HFF-Myc (cell line): ENCODE measurements around the gene SMCO3.

ENCODE experiments used
- DNase-seq: peaks from one replicate; pipeline ENCODE4 v3.0.0-alpha.2; 2011; ENCODE audit warnings: low read depth; ENCODE audit errors: extremely low read depth
- H3K4me3 ChIP-seq: replicated peaks from 2 replicates; pipeline ENCODE4 v1.5.1; 2011; ENCODE audit warnings: low read depth, mild to moderate bottlenecking, control low read depth, low read length
- TF ChIP-seq, protein P1 (sequence below): IDR thresholded peaks from 2 replicates; pipeline ENCODE4 v1.5.1; 2012; ENCODE audit warnings: mild to moderate bottlenecking, low read depth, low read length, control low read depth; ENCODE audit errors: missing control alignments

The SMCO3 gene

GRCh38 chr12:14811486-14811885 lies 2.5 kb downstream of the SMCO3 start:
- no peak for DNase-seq
- no peak overlapping the region for H3K4me3 ChIP-seq
- TF ChIP-seq, protein P1, sequence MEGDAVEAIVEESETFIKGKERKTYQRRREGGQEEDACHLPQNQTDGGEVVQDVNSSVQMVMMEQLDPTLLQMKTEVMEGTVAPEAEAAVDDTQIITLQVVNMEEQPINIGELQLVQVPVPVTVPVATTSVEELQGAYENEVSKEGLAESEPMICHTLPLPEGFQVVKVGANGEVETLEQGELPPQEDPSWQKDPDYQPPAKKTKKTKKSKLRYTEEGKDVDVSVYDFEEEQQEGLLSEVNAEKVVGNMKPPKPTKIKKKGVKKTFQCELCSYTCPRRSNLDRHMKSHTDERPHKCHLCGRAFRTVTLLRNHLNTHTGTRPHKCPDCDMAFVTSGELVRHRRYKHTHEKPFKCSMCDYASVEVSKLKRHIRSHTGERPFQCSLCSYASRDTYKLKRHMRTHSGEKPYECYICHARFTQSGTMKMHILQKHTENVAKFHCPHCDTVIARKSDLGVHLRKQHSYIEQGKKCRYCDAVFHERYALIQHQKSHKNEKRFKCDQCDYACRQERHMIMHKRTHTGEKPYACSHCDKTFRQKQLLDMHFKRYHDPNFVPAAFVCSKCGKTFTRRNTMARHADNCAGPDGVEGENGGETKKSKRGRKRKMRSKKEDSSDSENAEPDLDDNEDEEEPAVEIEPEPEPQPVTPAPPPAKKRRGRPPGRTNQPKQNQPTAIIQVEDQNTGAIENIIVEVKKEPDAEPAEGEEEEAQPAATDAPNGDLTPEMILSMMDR = no peak

GRCh38 chr12:14810953-14811483 lies 3.0 kb downstream of the SMCO3 start:
- no peak overlapping the region for H3K4me3 ChIP-seq
- DNase-seq = no peak
- TF ChIP-seq, protein P1 = peak; percentile 50

- TF ChIP-seq, protein P1 = no peak
- DNase-seq = no peak
- H3K4me3 ChIP-seq = no peak overlapping the region
Measured at GRCh38 chr12:14810167-14810952, 3.6 kb downstream of the SMCO3 start.

DNA sequence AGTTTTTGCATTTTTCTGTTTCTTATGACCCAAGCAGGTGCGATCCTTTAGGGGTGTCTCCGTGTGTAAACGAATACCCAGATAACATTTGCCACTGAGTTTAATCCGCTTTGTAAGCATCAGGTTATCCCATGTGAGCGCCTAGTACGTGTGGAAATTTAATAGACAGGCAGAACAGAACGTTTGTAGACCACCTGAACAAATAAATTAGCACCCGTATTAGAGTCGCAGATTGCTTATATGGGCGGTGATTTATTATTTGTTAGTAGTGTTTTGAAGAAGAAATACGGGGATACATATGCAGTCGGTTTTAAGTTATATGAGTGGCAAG lies 10.2 kb downstream of the SMCO3 start:
- DNase-seq = no peak
- TF ChIP-seq, protein P1 = no peak
- H3K4me3 ChIP-seq = peak overlapping the region; percentile 94

- TF ChIP-seq, protein P1 = no peak
- DNase-seq = peak; percentile 98
- H3K4me3 ChIP-seq = peak within 1 kb of the TSS; percentile 94
Measured at GRCh38 chr12:14803011-14803829, 10.8 kb downstream of the SMCO3 start, which contains the start of the genes C12orf60 and WBP11. C12orf60 (plus strand) TSS chr12:14803670; CDS start chr12:14822936, 19,266 bp downstream. WBP11 (minus strand) TSS chr12:14803478; CDS start chr12:14801383, 2,095 bp downstream.

GRCh38 chr12:14802721-14803010 lies 11.3 kb downstream of the SMCO3 start:
- peak overlapping the region; percentile 94 for H3K4me3 ChIP-seq
- no peak for DNase-seq
- TF ChIP-seq, protein P1 = no peak
